ENCODE measurements around the gene ATG4A.

GRCh38 chrX:108087792-108088191 lies 3.8 kb upstream of the ATG4A start:
- TF ChIP-seq CTCF (conservative IDR thresholded peaks at IDR 0.05 in 1 of 2, IDR thresholded peaks at IDR 0.05 in 1 of 2; ENCODE audit: extremely low read depth in 1 of 2, insufficient read depth in 1 of 2, low read depth in 1 of 2, low read length in 2 of 2) (no peak), EZH2 (IDR thresholded peaks at IDR 0.05; ENCODE audit: borderline replicate concordance, low read length) (no peak)

All from mammary epithelial cell (primary cell).